ENCODE measurements around the gene TMEFF2. TPM values are rescaled to one million over a fixed set of nuclear protein-coding genes. Genes with fewer than 3 reads are reported as not detected.
A peak's percentile ranks its signal among the peaks of the same experiment; 100 is the strongest.

The TMEFF2 gene
- total and polyA plus RNA-seq, 2 experiments from 2014 or later, result 1.7 to 2.2 TPM

GRCh38 chr2:192029089-192029488 is 165.6 kb downstream of the TMEFF2 start:
- Histone ChIP-seq H2AFZ (no peak overlapping the region), H3K4me1 (ENCODE audit: insufficient read depth) (peaks cover 27% of the 10 kb centered on the region), H3K9me2 (ENCODE audit: insufficient read depth) (no peaks in the 10 kb centered on the region), H3K4me2 (no peak overlapping the region), H3K27me3 (ENCODE audit: insufficient read depth) (no peaks in the 10 kb centered on the region), H3K4me3 (no peak overlapping the region), H3K79me2 (replicated peaks; ENCODE audit: insufficient read depth) (no peaks in the 10 kb centered on the region), H3K27ac (ENCODE audit: low read depth) (no peak overlapping the region), H3K36me3 (ENCODE audit: insufficient read depth) (no peaks in the 10 kb centered on the region), H4K20me1 (replicated peaks; ENCODE audit: insufficient read depth) (no peaks in the 10 kb centered on the region), H3F3A (replicated peaks; ENCODE audit: low read depth) (no peaks in the 10 kb centered on the region)
- ATAC-seq (peak; percentile 86), DNase-seq (ENCODE audit: low spot score) (peak; percentile 87)
- Mint-ChIP-seq H3K27me3 (ENCODE audit: insufficient read depth, low read depth, poor library complexity) (no peaks in the 10 kb centered on the region), H3K27ac (peak overlapping the region; percentile 16; the same call in 1 of the 2 replicates), H3K9me3 (no peaks in the 10 kb centered on the region), H3K36me3 (ENCODE audit: low read depth) (peaks cover 3% of the 10 kb centered on the region; the same call in 1 of the 3 replicates), H3K4me3 (no peak overlapping the region), H3K4me1 (peaks cover 37% of the 10 kb centered on the region)
- TF ChIP-seq CREB1 (CRISPR knock-in tag; IDR thresholded peaks at IDR 0.05; ENCODE audit: low read depth) (peak; percentile 11; the same call in 1 of the 2 replicates), REST (IDR thresholded peaks at IDR 0.05; ENCODE audit: unreplicated experiment) (no peak), CTCF (conservative IDR thresholded peaks at IDR 0.05; ENCODE audit: low read depth in 2 of 2) (peak; percentile 61 to 63), STAT1 (IDR thresholded peaks at IDR 0.05; ENCODE audit: unreplicated experiment) (no peak), ZNF331 (CRISPR knock-in tag; IDR thresholded peaks at IDR 0.05; ENCODE audit: low read depth) (no peak), EZH2phosphoT487 (IDR thresholded peaks at IDR 0.05; ENCODE audit: unreplicated experiment) (no peak)

GRCh38 chr2:192026825-192027120 is 168.0 kb downstream of the TMEFF2 start:
- Histone ChIP-seq H3K27ac (ENCODE audit: low read depth) (no peak overlapping the region), H4K20me1 (replicated peaks; ENCODE audit: insufficient read depth) (no peaks in the 10 kb centered on the region), H2AFZ (no peak overlapping the region), H3K27me3 (ENCODE audit: insufficient read depth) (no peaks in the 10 kb centered on the region), H3K36me3 (ENCODE audit: insufficient read depth) (no peaks in the 10 kb centered on the region), H3K4me1 (ENCODE audit: insufficient read depth) (peaks cover 27% of the 10 kb centered on the region), H3K4me2 (no peak overlapping the region), H3K79me2 (replicated peaks; ENCODE audit: insufficient read depth) (no peaks in the 10 kb centered on the region), H3F3A (replicated peaks; ENCODE audit: low read depth) (no peaks in the 10 kb centered on the region), H3K9me2 (ENCODE audit: insufficient read depth) (no peaks in the 10 kb centered on the region), H3K4me3 (no peak overlapping the region)
- H3K27me3 Mint-ChIP-seq (ENCODE audit: insufficient read depth, low read depth, poor library complexity), result no peaks in the 10 kb centered on the region
- H3K4me1 Mint-ChIP-seq, result peaks cover 37% of the 10 kb centered on the region
- H3K4me3 Mint-ChIP-seq, result no peak overlapping the region
- no peak overlapping the region for H3K27ac Mint-ChIP-seq
- DNase-seq (ENCODE audit: low spot score) (no peak), ATAC-seq (no peak)
- TF ChIP-seq ZNF462 (CRISPR knock-in tag; IDR thresholded peaks at IDR 0.05), result no peak
- no peak for TF ChIP-seq CREB1 (CRISPR knock-in tag; IDR thresholded peaks at IDR 0.05; ENCODE audit: low read depth)
- H3K36me3 Mint-ChIP-seq (ENCODE audit: low read depth), result peaks cover 3% of the 10 kb centered on the region; the same call in 1 of the 3 replicates
- no peaks in the 10 kb centered on the region for H3K9me3 Mint-ChIP-seq
